ENCODE data around the gene HPS5.

The HPS5 gene

GRCh38 chr11:18317551-18317950 lies 4.4 kb downstream of the HPS5 start:
- no peak for DNase-seq (ENCODE audit: low spot score)

GRCh38 chr11:18315893-18316292 lies 6.0 kb downstream of the HPS5 start:
- no peak for DNase-seq (ENCODE audit: low spot score)

GRCh38 chr11:18314784-18315523 lies 7.0 kb downstream of the HPS5 start:
- no peak for DNase-seq (ENCODE audit: low spot score)

- DNase-seq (ENCODE audit: low spot score), result no peak
Measured at GRCh38 chr11:18313965-18314763, 7.8 kb downstream of the HPS5 start.

- DNase-seq (ENCODE audit: low spot score), result no peak
Measured at GRCh38 chr11:18312663-18313420, 9.1 kb downstream of the HPS5 start.

- no peak for DNase-seq (ENCODE audit: low spot score)
Measured at GRCh38 chr11:18312012-18312411, 9.9 kb downstream of the HPS5 start.

GRCh38 chr11:18310800-18311340 lies 11.1 kb downstream of the HPS5 start:
- DNase-seq (ENCODE audit: low spot score), result no peak

GRCh38 chr11:18309691-18310090 lies 12.2 kb downstream of the HPS5 start:
- no peak for DNase-seq (ENCODE audit: low spot score)

- DNase-seq (ENCODE audit: low spot score), result no peak
Measured at GRCh38 chr11:18308242-18308641, 13.7 kb downstream of the HPS5 start.

- DNase-seq (ENCODE audit: low spot score), result no peak
Measured at GRCh38 chr11:18307461-18308139, 14.3 kb downstream of the HPS5 start.

- no peak for DNase-seq (ENCODE audit: low spot score)
Measured at GRCh38 chr11:18304745-18305144, 17.2 kb downstream of the HPS5 start.

- DNase-seq (ENCODE audit: low spot score), result no peak
Measured at GRCh38 chr11:18299721-18300120, 22.2 kb downstream of the HPS5 start.

- no peak for DNase-seq (ENCODE audit: low spot score)
Measured at GRCh38 chr11:18295316-18295715, 26.6 kb downstream of the HPS5 start.

- DNase-seq (ENCODE audit: low spot score), result no peak
Measured at GRCh38 chr11:18294862-18295261, 27.1 kb downstream of the HPS5 start.

GRCh38 chr11:18288911-18289310 lies 33.0 kb downstream of the HPS5 start:
- DNase-seq (ENCODE audit: low spot score), result no peak

GRCh38 chr11:18285841-18286240 lies 36.1 kb downstream of the HPS5 start:
- no peak for DNase-seq (ENCODE audit: low spot score)

- DNase-seq (ENCODE audit: low spot score), result no peak
Measured at GRCh38 chr11:18282626-18283025, 39.3 kb downstream of the HPS5 start.

GRCh38 chr11:18280438-18281045 lies 41.4 kb downstream of the HPS5 start:
- peak; percentile 26 for DNase-seq (ENCODE audit: low spot score)

GRCh38 chr11:18277565-18278271 lies 44.2 kb downstream of the HPS5 start:
- no peak for DNase-seq (ENCODE audit: low spot score)

- no peak for DNase-seq (ENCODE audit: low spot score)
Measured at GRCh38 chr11:18271206-18271605, 50.7 kb downstream of the HPS5 start.

GRCh38 chr11:18270102-18270501 lies 51.8 kb downstream of the HPS5 start:
- DNase-seq (ENCODE audit: low spot score), result no peak
